Adrenal gland (tissue), 5 donors: Measurements from ENCODE around the gene AGT.

ENCODE experiments used
- POLR2A ChIP-seq, 2 donors: fragments of 450-650 bp; IDR thresholded peaks; one replicate each; pipeline ENCODE4 v1.6.1; 2017; ENCODE audit warnings: antibody characterized with exemption in 2 of 2, mild to moderate bottlenecking in 2 of 2, moderate library complexity in 1 of 2
- TF ChIP-seq, protein P1 (sequence below), 6 experiments: fragments of 450-650 bp in 4 of 6; fragments of 200-600 bp in 2 of 6; sonication (generic) in 1 of 6; IDR thresholded peaks; 1 replicate in 5 of 6; 2 replicates in 1 of 6; pipeline versions ENCODE4 v1.5.1 to v1.8.0; 2016 to 2021; ENCODE audit warnings: antibody characterized with exemption in 6 of 6, mild to moderate bottlenecking in 2 of 6, moderate library complexity in 1 of 6
- donor health status: DM: no; HTN: no; CAD: no.

DNA sequence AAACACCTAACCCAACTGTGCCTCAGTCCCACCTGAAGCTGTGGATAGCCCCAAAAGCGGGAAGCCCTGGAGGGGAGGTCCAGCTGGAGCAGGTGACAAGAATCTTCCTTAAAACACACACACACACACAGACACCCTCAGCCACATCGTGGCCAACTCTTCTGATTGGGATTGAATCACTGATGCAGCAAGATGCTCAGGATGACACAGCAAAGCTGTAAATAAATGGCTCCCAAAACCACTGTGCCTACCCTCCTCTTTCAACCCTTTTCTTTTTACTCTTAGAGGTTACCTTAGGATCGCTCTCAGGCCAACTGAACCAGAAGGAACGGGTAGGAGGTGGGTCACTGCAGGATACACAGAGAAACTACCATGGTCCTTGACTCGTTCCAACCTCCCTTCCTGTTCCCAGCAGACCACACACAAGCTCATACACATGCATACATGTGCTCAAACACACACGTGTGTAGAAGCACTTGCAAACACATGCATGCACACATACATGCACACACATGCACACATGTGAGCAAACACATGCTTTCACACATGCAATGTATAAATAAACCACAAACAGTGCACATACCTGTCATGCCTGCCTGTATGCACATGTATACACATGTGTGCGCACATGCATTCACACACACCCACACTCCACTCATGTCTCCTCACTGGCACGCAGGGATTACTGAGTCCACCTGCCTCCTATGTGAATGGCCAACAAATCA, 47.7 kb upstream of the AGT start:
- TF ChIP-seq, protein P1, sequence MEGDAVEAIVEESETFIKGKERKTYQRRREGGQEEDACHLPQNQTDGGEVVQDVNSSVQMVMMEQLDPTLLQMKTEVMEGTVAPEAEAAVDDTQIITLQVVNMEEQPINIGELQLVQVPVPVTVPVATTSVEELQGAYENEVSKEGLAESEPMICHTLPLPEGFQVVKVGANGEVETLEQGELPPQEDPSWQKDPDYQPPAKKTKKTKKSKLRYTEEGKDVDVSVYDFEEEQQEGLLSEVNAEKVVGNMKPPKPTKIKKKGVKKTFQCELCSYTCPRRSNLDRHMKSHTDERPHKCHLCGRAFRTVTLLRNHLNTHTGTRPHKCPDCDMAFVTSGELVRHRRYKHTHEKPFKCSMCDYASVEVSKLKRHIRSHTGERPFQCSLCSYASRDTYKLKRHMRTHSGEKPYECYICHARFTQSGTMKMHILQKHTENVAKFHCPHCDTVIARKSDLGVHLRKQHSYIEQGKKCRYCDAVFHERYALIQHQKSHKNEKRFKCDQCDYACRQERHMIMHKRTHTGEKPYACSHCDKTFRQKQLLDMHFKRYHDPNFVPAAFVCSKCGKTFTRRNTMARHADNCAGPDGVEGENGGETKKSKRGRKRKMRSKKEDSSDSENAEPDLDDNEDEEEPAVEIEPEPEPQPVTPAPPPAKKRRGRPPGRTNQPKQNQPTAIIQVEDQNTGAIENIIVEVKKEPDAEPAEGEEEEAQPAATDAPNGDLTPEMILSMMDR (IDR thresholded peaks at IDR 0.05): no peak
- TF ChIP-seq POLR2A (IDR thresholded peaks at IDR 0.05): no peak
